ENCODE measurements around the gene LPCAT1. TPM values are rescaled to one million over a fixed set of nuclear protein-coding genes. Genes with fewer than 3 reads are reported as not detected.

The LPCAT1 gene
- total and polyA plus RNA-seq, 2 of the 13 experiments (the other 11 are each of a cell fraction or from before 2014, with no cell fraction given) = 29.8 to 90.6 TPM

DNA sequence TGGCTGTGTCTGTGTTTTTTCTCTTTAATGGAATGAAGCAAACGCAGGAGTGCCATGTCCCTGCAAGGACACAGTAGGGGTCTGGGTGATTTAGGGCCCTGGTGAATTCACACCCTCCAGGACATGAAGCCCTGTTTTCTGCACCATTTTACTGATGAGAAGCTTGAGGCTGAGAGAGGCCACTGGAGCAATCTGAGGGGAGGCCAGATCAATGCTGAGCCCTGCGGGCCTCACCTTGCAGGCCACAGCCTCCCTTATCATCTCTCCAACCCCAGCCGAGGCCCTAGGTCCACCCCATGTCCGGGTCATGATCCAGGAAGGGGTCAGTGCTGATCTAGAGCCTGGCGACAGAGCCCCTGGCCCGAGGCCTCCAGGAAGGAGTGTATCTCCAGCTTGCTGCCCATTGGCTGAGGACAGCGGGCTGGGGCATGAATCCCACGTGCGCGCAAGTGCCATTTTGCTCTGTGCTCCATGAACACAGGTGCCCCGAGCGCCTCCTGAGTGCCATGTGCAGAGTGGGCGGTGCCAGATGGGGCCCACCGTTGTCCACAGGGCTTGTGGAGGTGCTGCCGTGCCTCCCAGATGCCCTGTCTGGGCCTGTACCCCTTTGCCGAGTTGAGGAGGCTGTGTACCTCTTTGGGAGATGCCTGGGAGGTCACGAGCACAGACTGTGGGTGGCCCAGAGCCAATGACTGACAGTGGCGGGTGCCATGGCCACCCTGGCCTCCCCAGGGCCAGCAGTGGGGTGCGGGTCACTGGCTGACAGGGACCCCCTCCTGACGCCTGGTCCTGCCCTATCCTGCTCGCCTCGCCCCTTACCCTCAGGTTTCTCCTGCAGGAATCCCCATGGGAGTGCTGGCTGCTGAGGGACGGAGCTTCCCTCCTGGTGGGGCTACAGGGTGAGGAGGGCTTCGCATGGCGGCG lies 32.3 kb upstream of the LPCAT1 start (continued):
- TF ChIP-seq FIP1L1 (IDR thresholded peaks at IDR 0.05; ENCODE audit: borderline replicate concordance, insufficient read depth, low read depth, low read length) (no peak), ATF7 (IDR thresholded peaks at IDR 0.05) (no peak), ATF7 (CRISPR knock-in tag; IDR thresholded peaks at IDR 0.05) (0 out of 2 replicates have a peak, but pooled peaks have one; percentile 23), PRPF4 (IDR thresholded peaks at IDR 0.05; ENCODE audit: low read depth, low read length, poor library complexity, severe bottlenecking) (no peak), ZNF83 (CRISPR knock-in tag; IDR thresholded peaks at IDR 0.05; ENCODE audit: borderline replicate concordance) (no peak), HNRNPL (IDR thresholded peaks at IDR 0.05; ENCODE audit: low read depth, low read length) (no peak), HIVEP1 (CRISPR knock-in tag; IDR thresholded peaks at IDR 0.05) (no peak), RBM39 (IDR thresholded peaks at IDR 0.05; ENCODE audit: low read depth, low read length, poor library complexity, severe bottlenecking) (no peak), MIXL1 (CRISPR knock-in tag; IDR thresholded peaks at IDR 0.05) (no peak), NCOA1 (CRISPR knock-in tag; IDR thresholded peaks at IDR 0.05) (0 out of 2 replicates have a peak, but pooled peaks have one; percentile 0), ADNP (CRISPR knock-in tag; IDR thresholded peaks at IDR 0.05) (0 out of 2 replicates have a peak, but pooled peaks have one; percentile 46)
- TF ChIP-seq, protein P1, sequence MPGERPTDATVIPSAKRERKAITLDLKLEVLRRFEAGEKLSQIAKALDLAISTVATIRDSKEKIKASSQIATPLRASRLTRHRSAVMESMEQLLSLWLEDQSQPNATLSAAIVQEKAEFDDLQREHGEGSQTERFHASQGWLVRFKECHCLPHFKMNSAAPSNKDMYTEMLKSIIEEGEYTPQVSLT (CRISPR knock-in tag; IDR thresholded peaks at IDR 0.05; ENCODE audit: borderline replicate concordance, low read depth) = no peak
- TF ChIP-seq, protein P2, sequence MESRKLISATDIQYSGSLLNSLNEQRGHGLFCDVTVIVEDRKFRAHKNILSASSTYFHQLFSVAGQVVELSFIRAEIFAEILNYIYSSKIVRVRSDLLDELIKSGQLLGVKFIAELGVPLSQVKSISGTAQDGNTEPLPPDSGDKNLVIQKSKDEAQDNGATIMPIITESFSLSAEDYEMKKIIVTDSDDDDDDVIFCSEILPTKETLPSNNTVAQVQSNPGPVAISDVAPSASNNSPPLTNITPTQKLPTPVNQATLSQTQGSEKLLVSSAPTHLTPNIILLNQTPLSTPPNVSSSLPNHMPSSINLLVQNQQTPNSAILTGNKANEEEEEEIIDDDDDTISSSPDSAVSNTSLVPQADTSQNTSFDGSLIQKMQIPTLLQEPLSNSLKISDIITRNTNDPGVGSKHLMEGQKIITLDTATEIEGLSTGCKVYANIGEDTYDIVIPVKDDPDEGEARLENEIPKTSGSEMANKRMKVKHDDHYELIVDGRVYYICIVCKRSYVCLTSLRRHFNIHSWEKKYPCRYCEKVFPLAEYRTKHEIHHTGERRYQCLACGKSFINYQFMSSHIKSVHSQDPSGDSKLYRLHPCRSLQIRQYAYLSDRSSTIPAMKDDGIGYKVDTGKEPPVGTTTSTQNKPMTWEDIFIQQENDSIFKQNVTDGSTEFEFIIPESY (CRISPR knock-in tag; IDR thresholded peaks at IDR 0.05) = peak; percentile 9; the same call in 1 of the 2 replicates
- TF ChIP-seq, protein P3, sequence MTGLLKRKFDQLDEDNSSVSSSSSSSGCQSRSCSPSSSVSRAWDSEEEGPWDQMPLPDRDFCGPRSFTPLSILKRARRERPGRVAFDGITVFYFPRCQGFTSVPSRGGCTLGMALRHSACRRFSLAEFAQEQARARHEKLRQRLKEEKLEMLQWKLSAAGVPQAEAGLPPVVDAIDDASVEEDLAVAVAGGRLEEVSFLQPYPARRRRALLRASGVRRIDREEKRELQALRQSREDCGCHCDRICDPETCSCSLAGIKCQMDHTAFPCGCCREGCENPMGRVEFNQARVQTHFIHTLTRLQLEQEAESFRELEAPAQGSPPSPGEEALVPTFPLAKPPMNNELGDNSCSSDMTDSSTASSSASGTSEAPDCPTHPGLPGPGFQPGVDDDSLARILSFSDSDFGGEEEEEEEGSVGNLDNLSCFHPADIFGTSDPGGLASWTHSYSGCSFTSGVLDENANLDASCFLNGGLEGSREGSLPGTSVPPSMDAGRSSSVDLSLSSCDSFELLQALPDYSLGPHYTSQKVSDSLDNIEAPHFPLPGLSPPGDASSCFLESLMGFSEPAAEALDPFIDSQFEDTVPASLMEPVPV (CRISPR knock-in tag; IDR thresholded peaks at IDR 0.05) = no peak

Measured in HepG2 (cell line).